ENCODE results near the gene CDK16. TPM values are rescaled to one million over a fixed set of nuclear protein-coding genes. Genes with fewer than 3 reads are reported as not detected.

Gene CDK16
- total and polyA plus RNA-seq, 9 of the 15 experiments (the other 6 are each of a cell fraction or from before 2014, with no cell fraction given), result 3.9 to 104 (median 57.5) TPM

DNA sequence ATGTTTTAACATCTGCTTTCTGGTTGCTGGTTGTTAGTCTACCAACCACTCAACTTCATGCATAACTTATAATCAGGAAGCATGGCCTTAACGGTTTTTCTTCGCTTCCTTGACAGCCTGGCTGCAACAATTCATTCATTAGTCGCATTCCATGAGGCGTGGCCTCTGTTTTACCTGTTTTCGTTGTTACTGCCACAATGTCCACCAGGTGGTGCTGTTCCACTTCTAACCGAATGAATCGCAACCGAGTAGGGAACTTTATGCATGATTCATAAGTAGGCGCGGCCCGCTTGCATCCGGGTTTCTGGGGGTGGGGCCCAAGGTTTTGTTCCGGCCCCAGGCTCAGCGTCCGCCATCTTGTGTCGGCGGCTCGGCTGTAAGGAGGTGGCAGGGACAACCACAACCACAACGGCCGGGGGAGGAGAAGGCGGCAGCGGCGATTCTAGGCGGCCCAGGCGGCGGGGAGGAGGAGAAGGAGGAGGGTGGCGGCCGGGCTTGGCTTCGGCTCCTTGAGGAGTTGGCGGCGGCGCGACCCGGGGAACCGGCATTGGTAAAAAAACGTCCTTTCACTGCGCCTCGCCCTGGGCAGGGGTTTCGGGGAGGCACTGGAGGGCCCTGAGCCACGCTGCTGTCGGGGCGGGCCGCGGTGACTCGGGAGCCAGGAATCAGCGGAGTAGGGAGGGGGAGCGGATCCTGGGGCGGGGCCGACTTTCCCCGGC, 24.8 kb upstream of the CDK16 start, which contains the start of gene UBA1 (continued):
- TF ChIP-seq, protein P1, sequence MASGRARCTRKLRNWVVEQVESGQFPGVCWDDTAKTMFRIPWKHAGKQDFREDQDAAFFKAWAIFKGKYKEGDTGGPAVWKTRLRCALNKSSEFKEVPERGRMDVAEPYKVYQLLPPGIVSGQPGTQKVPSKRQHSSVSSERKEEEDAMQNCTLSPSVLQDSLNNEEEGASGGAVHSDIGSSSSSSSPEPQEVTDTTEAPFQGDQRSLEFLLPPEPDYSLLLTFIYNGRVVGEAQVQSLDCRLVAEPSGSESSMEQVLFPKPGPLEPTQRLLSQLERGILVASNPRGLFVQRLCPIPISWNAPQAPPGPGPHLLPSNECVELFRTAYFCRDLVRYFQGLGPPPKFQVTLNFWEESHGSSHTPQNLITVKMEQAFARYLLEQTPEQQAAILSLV (tag; IDR thresholded peaks at IDR 0.05), result no peak
- TF ChIP-seq ZC3H4 (CRISPR knock-in tag; IDR thresholded peaks at IDR 0.05; ENCODE audit: borderline replicate concordance) (no peak), ZNF263 (CRISPR knock-in tag; IDR thresholded peaks at IDR 0.05; ENCODE audit: borderline replicate concordance) (0 out of 2 replicates have a peak, but pooled peaks have one; percentile 17), MBD2 (IDR thresholded peaks at IDR 0.05; ENCODE audit: borderline replicate concordance, low read depth) (peak; percentile 34; the same call in 1 of the 2 replicates), PCBP2 (IDR thresholded peaks at IDR 0.05; ENCODE audit: low read depth, low read length, poor library complexity, severe bottlenecking) (no peak), HMG20B (CRISPR knock-in tag; IDR thresholded peaks at IDR 0.05) (no peak), ZBTB7A (IDR thresholded peaks at IDR 0.05; ENCODE audit: borderline replicate concordance, control insufficient read depth, low read depth, low read length) (no peak; the same call in 1 of the 2 replicates), SREBF2 (CRISPR knock-in tag; IDR thresholded peaks at IDR 0.05) (no peak), ZNF431 (CRISPR knock-in tag; IDR thresholded peaks at IDR 0.05) (no peak), JUND (IDR thresholded peaks at IDR 0.05; ENCODE audit: borderline replicate concordance, low read depth, low read length) (peak; percentile 79), JUND (tag; IDR thresholded peaks at IDR 0.05; ENCODE audit: borderline replicate concordance, low read depth, low read length) (peak; percentile 61; the same call in 2 of the 3 replicates), TCF7L2 (IDR thresholded peaks at IDR 0.05; ENCODE audit: low read depth, low read length) (no peak), OTX1 (CRISPR knock-in tag; IDR thresholded peaks at IDR 0.05) (no peak), CBX5 (IDR thresholded peaks at IDR 0.05; ENCODE audit: borderline replicate concordance, low read depth) (no peak), DPF2 (IDR thresholded peaks at IDR 0.05) (0 out of 2 replicates have a peak, but pooled peaks have one; percentile 24)
- TF ChIP-seq, protein P2, sequence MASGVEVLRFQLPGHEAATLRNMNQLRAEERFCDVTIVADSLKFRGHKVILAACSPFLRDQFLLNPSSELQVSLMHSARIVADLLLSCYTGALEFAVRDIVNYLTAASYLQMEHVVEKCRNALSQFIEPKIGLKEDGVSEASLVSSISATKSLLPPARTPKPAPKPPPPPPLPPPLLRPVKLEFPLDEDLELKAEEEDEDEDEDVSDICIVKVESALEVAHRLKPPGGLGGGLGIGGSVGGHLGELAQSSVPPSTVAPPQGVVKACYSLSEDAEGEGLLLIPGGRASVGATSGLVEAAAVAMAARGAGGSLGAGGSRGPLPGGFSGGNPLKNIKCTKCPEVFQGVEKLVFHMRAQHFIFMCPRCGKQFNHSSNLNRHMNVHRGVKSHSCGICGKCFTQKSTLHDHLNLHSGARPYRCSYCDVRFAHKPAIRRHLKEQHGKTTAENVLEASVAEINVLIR (CRISPR knock-in tag; IDR thresholded peaks at IDR 0.05), result no peak
- TF ChIP-seq, protein P3, sequence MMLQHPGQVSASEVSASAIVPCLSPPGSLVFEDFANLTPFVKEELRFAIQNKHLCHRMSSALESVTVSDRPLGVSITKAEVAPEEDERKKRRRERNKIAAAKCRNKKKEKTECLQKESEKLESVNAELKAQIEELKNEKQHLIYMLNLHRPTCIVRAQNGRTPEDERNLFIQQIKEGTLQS (IDR thresholded peaks at IDR 0.05), result peak; percentile 33; the same call in 1 of the 2 replicates
- TF ChIP-seq, protein P3 (CRISPR knock-in tag; conservative IDR thresholded peaks at IDR 0.05), result peak; percentile 67; the same call in 1 of the 2 replicates
- TF ChIP-seq, protein P4, sequence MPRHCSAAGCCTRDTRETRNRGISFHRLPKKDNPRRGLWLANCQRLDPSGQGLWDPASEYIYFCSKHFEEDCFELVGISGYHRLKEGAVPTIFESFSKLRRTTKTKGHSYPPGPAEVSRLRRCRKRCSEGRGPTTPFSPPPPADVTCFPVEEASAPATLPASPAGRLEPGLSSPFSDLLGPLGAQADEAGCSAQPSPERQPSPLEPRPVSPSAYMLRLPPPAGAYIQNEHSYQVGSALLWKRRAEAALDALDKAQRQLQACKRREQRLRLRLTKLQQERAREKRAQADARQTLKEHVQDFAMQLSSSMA (CRISPR knock-in tag; IDR thresholded peaks at IDR 0.05), result no peak
- TF ChIP-seq, protein P5, sequence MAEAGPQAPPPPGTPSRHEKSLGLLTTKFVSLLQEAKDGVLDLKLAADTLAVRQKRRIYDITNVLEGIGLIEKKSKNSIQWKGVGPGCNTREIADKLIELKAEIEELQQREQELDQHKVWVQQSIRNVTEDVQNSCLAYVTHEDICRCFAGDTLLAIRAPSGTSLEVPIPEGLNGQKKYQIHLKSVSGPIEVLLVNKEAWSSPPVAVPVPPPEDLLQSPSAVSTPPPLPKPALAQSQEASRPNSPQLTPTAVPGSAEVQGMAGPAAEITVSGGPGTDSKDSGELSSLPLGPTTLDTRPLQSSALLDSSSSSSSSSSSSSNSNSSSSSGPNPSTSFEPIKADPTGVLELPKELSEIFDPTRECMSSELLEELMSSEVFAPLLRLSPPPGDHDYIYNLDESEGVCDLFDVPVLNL (CRISPR knock-in tag; IDR thresholded peaks at IDR 0.05; ENCODE audit: low read depth), result no peak
- TF ChIP-seq, protein P6, sequence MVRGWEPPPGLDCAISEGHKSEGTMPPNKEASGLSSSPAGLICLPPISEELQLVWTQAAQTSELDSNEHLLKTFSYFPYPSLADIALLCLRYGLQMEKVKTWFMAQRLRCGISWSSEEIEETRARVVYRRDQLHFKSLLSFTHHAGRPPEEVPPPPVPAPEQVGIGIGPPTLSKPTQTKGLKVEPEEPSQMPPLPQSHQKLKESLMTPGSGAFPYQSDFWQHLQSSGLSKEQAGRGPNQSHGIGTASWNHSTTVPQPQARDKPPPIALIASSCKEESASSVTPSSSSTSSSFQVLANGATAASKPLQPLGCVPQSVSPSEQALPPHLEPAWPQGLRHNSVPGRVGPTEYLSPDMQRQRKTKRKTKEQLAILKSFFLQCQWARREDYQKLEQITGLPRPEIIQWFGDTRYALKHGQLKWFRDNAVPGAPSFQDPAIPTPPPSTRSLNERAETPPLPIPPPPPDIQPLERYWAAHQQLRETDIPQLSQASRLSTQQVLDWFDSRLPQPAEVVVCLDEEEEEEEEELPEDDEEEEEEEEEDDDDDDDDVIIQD (CRISPR knock-in tag; IDR thresholded peaks at IDR 0.05), result no peak
